AG08396 (cell line): ENCODE data around the gene COMMD8.
A peak's percentile ranks its signal among the peaks of the same experiment; 100 is the strongest.

Experiments used
- DNase-seq: peaks from one replicate; pipeline ENCODE4 v3.0.0; 2012; ENCODE audit warnings: low spot score, mixed read lengths

The COMMD8 gene

GRCh38 chr4:47471591-47471990 lies 8.1 kb upstream of the COMMD8 start:
- DNase-seq = no peak

GRCh38 chr4:47471064-47471463 lies 7.6 kb upstream of the COMMD8 start:
- DNase-seq = no peak

GRCh38 chr4:47469951-47470350 lies 6.4 kb upstream of the COMMD8 start:
- peak; percentile 14 for DNase-seq

GRCh38 chr4:47468706-47469365 lies 5.3 kb upstream of the COMMD8 start:
- DNase-seq = peak; percentile 10

GRCh38 chr4:47466056-47466785 lies 2.7 kb upstream of the COMMD8 start:
- DNase-seq = no peak

- DNase-seq = no peak
Observed at GRCh38 chr4:47465004-47465403, 1.5 kb upstream of the COMMD8 start.

GRCh38 chr4:47462799-47463234 lies 685 bp downstream of the COMMD8 start:
- DNase-seq = peak; percentile 7

GRCh38 chr4:47451657-47452056 lies 11.8 kb downstream of the COMMD8 start:
- DNase-seq = no peak

- no peak for DNase-seq
Observed at GRCh38 chr4:47444031-47444430, 19.5 kb downstream of the COMMD8 start.

GRCh38 chr4:47442980-47443379 lies 20.5 kb downstream of the COMMD8 start:
- DNase-seq = no peak

GRCh38 chr4:47434931-47435330 lies 28.6 kb downstream of the COMMD8 start:
- DNase-seq = no peak

- DNase-seq = no peak
Observed at GRCh38 chr4:47432749-47433148, 30.8 kb downstream of the COMMD8 start.

GRCh38 chr4:47427935-47428334 lies 35.6 kb downstream of the COMMD8 start:
- no peak for DNase-seq

- no peak for DNase-seq
Observed at GRCh38 chr4:47425628-47426027, 37.9 kb downstream of the COMMD8 start.

- no peak for DNase-seq
Observed at GRCh38 chr4:47419296-47419695, 44.2 kb downstream of the COMMD8 start.

- DNase-seq = no peak
Observed at GRCh38 chr4:47418147-47418546, 45.4 kb downstream of the COMMD8 start.

GRCh38 chr4:47415719-47416118 lies 47.8 kb downstream of the COMMD8 start:
- DNase-seq = no peak

- DNase-seq = no peak
Observed at GRCh38 chr4:47413521-47413920, 50.0 kb downstream of the COMMD8 start.

- no peak for DNase-seq
Observed at GRCh38 chr4:47410271-47410670, 53.2 kb downstream of the COMMD8 start.

- DNase-seq = no peak
Observed at GRCh38 chr4:47406408-47406807, 57.1 kb downstream of the COMMD8 start.
